Naive thymus-derived CD8-positive, alpha-beta T cell (primary cell): ENCODE results near the gene LYAR. TPM values are rescaled to one million over a fixed set of nuclear protein-coding genes. Genes with fewer than 3 reads are reported as not detected.
"Not testable (repeated sequence)": the region's sequence is repeated elsewhere in the genome, so short reads cannot be mapped to it uniquely, and the experiment has no call there.

Source experiments
- ATAC-seq, 2 donors: fragments of 150-1000 bp; cut with Tn5 transposase in 1 of 2; sonication (Bioruptor Pico), chemical (Tn5 transposase) in 1 of 2; 1 replicate in 1 of 2; 2 replicates in 1 of 2; pipeline ENCODE4 v1.10.0; 2021; ENCODE audit warnings: mild to moderate bottlenecking in 2 of 2, moderate library complexity in 2 of 2
- POLR2A ChIA-PET: fragments of 350-600 bp; sonication (Branson Sonifier 250); formaldehyde crosslinking; loops from one replicate; lab custom pipeline; 2021; ENCODE audit warnings: antibody characterized with exemption; lab: Charles Lee
- DNase-seq, 10 donors: peaks; one replicate each; pipeline versions ENCODE4 v3.0.0 to v3.0.0-alpha.2; 2020 to 2022
- H3K27ac Mint-ChIP-seq, 10 donors: one replicate each; pipeline ENCODE4 v1.8.0; 2020 to 2022; ENCODE audit warnings: mild to moderate bottlenecking in 10 of 10, mixed read lengths in 10 of 10, moderate library complexity in 4 of 10, inconsistent platforms in 1 of 10
- H3K27me3 Mint-ChIP-seq, 5 donors: one replicate each; pipeline ENCODE4 v1.8.0; 2021 to 2022; ENCODE audit warnings: mixed read lengths in 5 of 5
- H3K36me3 Mint-ChIP-seq, 3 donors: one replicate each; pipeline ENCODE4 v1.8.0; 2020 to 2022; ENCODE audit warnings: mixed read lengths in 3 of 3, mild to moderate bottlenecking in 2 of 3, inconsistent platforms in 1 of 3
- H3K4me1 Mint-ChIP-seq, 4 donors: one replicate each; pipeline ENCODE4 v1.8.0; 2021 to 2022; ENCODE audit warnings: mixed read lengths in 4 of 4
- H3K4me3 Mint-ChIP-seq, 10 donors: one replicate each; pipeline ENCODE4 v1.8.0; 2020 to 2022; ENCODE audit warnings: mild to moderate bottlenecking in 10 of 10, mixed read lengths in 10 of 10, moderate library complexity in 6 of 10, inconsistent platforms in 1 of 10
- H3K9me3 Mint-ChIP-seq, 9 donors: one replicate each; pipeline ENCODE4 v1.8.0; 2020 to 2022; ENCODE audit warnings: mixed read lengths in 9 of 9, mild to moderate bottlenecking in 3 of 9, inconsistent platforms in 1 of 9, moderate library complexity in 1 of 9
- polyA plus RNA-seq, 3 donors: library from polyadenylated mRNA; unstranded; fragments of 300-500 nt; fragmentation: Illumina TruSeq; gene quantifications; one replicate each; pipeline ENCODE4 v1.2.3, GENCODE V29; 2021
- total RNA-seq, 8 experiments: library from RNA in 2 of 8; stranded (reverse) in 2 of 8; gene quantifications; one replicate each; pipeline ENCODE4 v1.2.3 and lab custom pipeline; 2021 to 2026

LYAR gene
- total and polyA plus RNA-seq, 5 experiments from 2014 or later, result 32.2 to 65.8 (median 35.7) TPM

- Mint-ChIP-seq H3K27ac (no peak overlapping the region), H3K4me3 (no peak overlapping the region), H3K9me3 (no peaks in the 10 kb centered on the region), H3K27me3 (peaks cover 0 to 3% (median 0%) of the 10 kb centered on the region in 5 donors), H3K36me3 (no peaks in the 10 kb centered on the region), H3K4me1 (peaks cover 0 to 6% (median 1%) of the 10 kb centered on the region in 4 donors)
- POLR2A ChIA-PET, result no interaction called here
- ATAC-seq (no peak), DNase-seq (no peak)
Measured at GRCh38 chr4:4254666-4255065, 35.3 kb downstream of the LYAR start.

- POLR2A ChIA-PET, result no interaction called here
- Mint-ChIP-seq H3K27me3 (peaks cover 0 to 3% (median 0%) of the 10 kb centered on the region in 5 donors), H3K4me1 (peaks cover 0 to 8% (median 2%) of the 10 kb centered on the region in 4 donors)
Measured at GRCh38 chr4:4254199-4254598, 35.8 kb downstream of the LYAR start.

DNA sequence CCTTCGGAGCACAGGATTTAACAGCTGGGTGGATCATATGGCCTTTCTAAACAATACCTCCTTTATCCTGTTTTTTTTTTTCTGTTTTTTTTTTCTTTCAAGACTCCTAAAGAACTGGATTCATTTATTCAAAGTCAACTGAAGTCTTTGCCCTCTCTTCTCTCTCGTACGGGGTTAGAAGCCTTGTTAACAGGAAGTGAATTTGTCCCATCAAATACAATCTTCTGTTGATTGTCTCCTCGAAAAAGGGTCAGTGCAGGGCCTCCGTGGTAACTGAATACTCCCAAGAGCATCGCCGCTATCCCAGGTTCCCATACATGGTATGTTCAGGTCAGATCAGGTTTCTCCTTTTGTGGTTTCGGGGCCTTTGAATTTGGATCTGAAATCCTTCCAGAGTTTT, 40.1 kb downstream of the LYAR start:
- Mint-ChIP-seq H3K27me3 (peaks cover 0 to 3% (median 0%) of the 10 kb centered on the region in 5 donors), H3K4me3 (peak overlapping the region in 6 of 10 donors; percentile 40 to 73 (median 45)), H3K36me3 (peaks cover 0 to 11% (median 4%) of the 10 kb centered on the region in 3 donors), H3K27ac (peak overlapping the region in 4 of 10 donors; percentile 24 to 51 (median 42)), H3K4me1 (peaks cover 23 to 34% (median 33%) of the 10 kb centered on the region in 4 donors), H3K9me3 (no peaks in the 10 kb centered on the region)
- ATAC-seq (no peak), DNase-seq (no peak)
- POLR2A ChIA-PET, result interaction anchor here (0.7 to 2.7 kb wide), 2 partner anchors 40 to 86 kb away, joined by 3 to 11 read pairs; partner anchors contain the start of genes LYAR and ZBTB49

More at GRCh38 chr4:4254199-4254598, 35.8 kb downstream of the LYAR start:
- DNase-seq, result no peak
- Mint-ChIP-seq H3K4me3 (no peak overlapping the region), H3K27ac (no peak overlapping the region), H3K36me3 (no peaks in the 10 kb centered on the region), H3K9me3 (no peaks in the 10 kb centered on the region)
- ATAC-seq, result no peak

GRCh38 chr4:4249342-4249741, 40.6 kb downstream of the LYAR start:
- H3K4me1 Mint-ChIP-seq, result peaks cover 23 to 35% (median 34%) of the 10 kb centered on the region in 4 donors
- not testable (repeated sequence) for H3K27me3 Mint-ChIP-seq, H3K9me3 Mint-ChIP-seq, DNase-seq, ATAC-seq
- H3K36me3 Mint-ChIP-seq, result peaks cover 0 to 16% (median 8%) of the 10 kb centered on the region in 3 donors
- POLR2A ChIA-PET, result interaction anchor here (1.0 to 2.7 kb wide), 7 partner anchors 11 to 293 kb away, joined by 3 to 11 read pairs (median 7); partner anchors contain the start of genes LYAR, STX18 and ZBTB49
- H3K4me3 Mint-ChIP-seq, result peak overlapping the region in 8 of 10 donors; percentile 18 to 97 (median 91)
- peak overlapping the region in 7 of 10 donors; percentile 82 to 99 (median 99) for H3K27ac Mint-ChIP-seq

GRCh38 chr4:4248885-4249203, 41.1 kb downstream of the LYAR start:
- DNase-seq (no peak), ATAC-seq (no peak)
- H3K4me1 Mint-ChIP-seq, result peaks cover 24 to 36% (median 35%) of the 10 kb centered on the region in 4 donors
- POLR2A ChIA-PET, result interaction anchor here (0.6 to 2.7 kb wide), 9 partner anchors 7 to 293 kb away, joined by 3 to 11 read pairs (median 7); partner anchors contain the start of genes LYAR, STX18 and ZBTB49
- H3K27ac Mint-ChIP-seq, result peak overlapping the region; percentile 97 to 99 (median 99)
- H3K4me3 Mint-ChIP-seq, result peak overlapping the region; percentile 90 to 98 (median 96)
- H3K27me3 Mint-ChIP-seq, result no peaks in the 10 kb centered on the region
- H3K9me3 Mint-ChIP-seq, result no peaks in the 10 kb centered on the region
- peaks cover 0 to 21% (median 8%) of the 10 kb centered on the region in 3 donors for H3K36me3 Mint-ChIP-seq

DNA sequence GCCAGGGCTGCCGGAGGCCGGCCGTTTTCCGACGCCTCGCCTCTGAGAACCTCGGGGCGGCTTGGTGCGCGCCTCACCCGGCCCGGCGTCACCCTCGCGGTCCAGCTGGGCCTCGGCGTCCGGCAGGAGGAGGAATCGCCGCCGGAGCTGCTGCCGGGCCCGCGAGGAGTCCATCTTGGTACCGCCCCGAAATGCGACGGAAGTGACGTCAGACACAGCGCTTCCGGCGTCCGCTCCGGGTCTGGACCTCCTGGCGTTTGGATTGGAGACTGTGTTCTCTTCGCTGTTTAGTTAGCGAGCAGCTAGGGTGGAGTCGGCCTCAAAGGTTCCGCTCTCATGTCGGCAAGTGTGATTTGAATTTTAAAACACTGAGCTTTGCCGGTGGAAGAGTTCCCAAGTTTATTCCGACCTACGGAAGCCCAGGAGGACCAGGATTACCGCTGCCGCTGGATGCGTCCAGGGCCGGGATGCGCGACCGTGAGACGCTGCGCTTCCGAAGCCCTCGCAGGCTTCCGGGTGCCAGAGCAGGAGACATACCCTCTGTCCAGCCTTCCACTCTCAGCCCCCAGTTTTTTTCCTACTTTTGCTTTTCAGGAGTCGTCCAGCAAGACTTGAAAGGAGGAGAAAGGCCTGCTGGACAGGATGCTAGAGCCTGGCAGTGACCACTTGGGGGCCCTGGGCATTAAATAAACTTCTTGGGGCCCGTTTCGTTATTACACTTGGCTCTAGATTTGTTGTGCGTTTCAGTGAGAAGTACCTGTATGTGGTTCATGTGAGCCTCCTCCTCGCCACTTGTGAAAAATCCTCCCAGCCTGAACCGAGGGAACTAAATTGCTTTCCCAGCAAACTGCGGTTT, 41.7 kb downstream of the LYAR start, which contains the start of gene TMEM128:
Gene TMEM128, minus strand, starts transcription at position 195 of the 856 bp plus-strand sequence. Its CDS starts 21 bp downstream, at position 174.
- Mint-ChIP-seq H3K4me1 (peaks cover 29 to 41% (median 38%) of the 10 kb centered on the region in 4 donors), H3K4me3 (peak within 1 kb of the TSS; percentile 90 to 98 (median 96)), H3K9me3 (no peaks in the 10 kb centered on the region), H3K27ac (peak within 1 kb of the TSS; percentile 97 to 99 (median 99)), H3K36me3 (peaks cover 3 to 27% (median 8%) of the 10 kb centered on the region in 3 donors), H3K27me3 (no peaks in the 10 kb centered on the region)
- POLR2A ChIA-PET, result interaction anchor here (0.6 to 2.7 kb wide), 14 partner anchors 8 to 294 kb away, joined by 3 to 11 read pairs (median 6); partner anchors contain the start of genes LYAR, NSG1, STX18 and ZBTB49
- DNase-seq (peak; percentile 83 to 95 (median 92)), ATAC-seq (peak; percentile 96 to 97)

DNA sequence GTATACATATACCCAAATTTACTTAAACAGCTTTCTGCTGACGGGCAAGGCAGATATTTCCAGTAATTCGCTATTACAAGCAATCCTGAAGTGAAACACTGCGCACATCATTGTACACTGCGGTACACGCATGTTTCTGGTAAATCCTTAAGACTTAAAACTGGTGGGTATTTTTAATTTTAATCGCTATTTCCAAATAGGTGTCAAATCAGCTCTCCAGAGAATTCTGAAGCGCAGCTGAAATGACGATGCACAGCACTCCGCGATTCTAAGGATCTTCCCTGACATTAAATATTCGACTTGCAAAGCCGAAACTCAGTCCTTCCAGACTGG, 42.3 kb downstream of the LYAR start:
- H3K4me3 Mint-ChIP-seq, result peak overlapping the region; percentile 90 to 98 (median 96)
- peak; percentile 27 to 49 for ATAC-seq
- peak overlapping the region; percentile 97 to 99 (median 99) for H3K27ac Mint-ChIP-seq
- POLR2A ChIA-PET, result interaction anchor here (1.1 to 2.7 kb wide), 11 partner anchors 9 to 294 kb away, joined by 3 to 11 read pairs (median 7); partner anchors contain the start of genes LYAR, NSG1, STX18 and ZBTB49
- H3K36me3 Mint-ChIP-seq, result peaks cover 3 to 31% (median 8%) of the 10 kb centered on the region in 3 donors
- no peak for DNase-seq
- peaks cover 27 to 41% (median 36%) of the 10 kb centered on the region in 4 donors for H3K4me1 Mint-ChIP-seq
- H3K9me3 Mint-ChIP-seq, result no peaks in the 10 kb centered on the region
- no peaks in the 10 kb centered on the region for H3K27me3 Mint-ChIP-seq

- Mint-ChIP-seq H3K27me3 (no peaks in the 10 kb centered on the region), H3K27ac (peak overlapping the region in 3 of 10 donors; percentile 13 to 65 (median 54)), H3K9me3 (no peaks in the 10 kb centered on the region), H3K4me1 (peaks cover 26 to 44% (median 38%) of the 10 kb centered on the region in 4 donors), H3K36me3 (peaks cover 3 to 55% (median 12%) of the 10 kb centered on the region in 3 donors), H3K4me3 (peak overlapping the region in 1 of 10 donors; percentile 40)
- ATAC-seq (no peak), DNase-seq (no peak)
- POLR2A ChIA-PET, result no interaction called here
Measured at GRCh38 chr4:4245172-4245571, 44.8 kb downstream of the LYAR start.

- POLR2A ChIA-PET, result not testable (repeated sequence)
Measured at GRCh38 chr4:4239551-4239950, 50.4 kb downstream of the LYAR start.

GRCh38 chr4:4233610-4234009, 56.3 kb downstream of the LYAR start:
- no peaks in the 10 kb centered on the region for H3K4me1 Mint-ChIP-seq

More at GRCh38 chr4:4239551-4239950, 50.4 kb downstream of the LYAR start:
- not testable (repeated sequence) for DNase-seq, ATAC-seq, H3K9me3 Mint-ChIP-seq, H3K27me3 Mint-ChIP-seq, H3K4me3 Mint-ChIP-seq
- peaks cover 8 to 91% (median 13%) of the 10 kb centered on the region in 3 donors for H3K36me3 Mint-ChIP-seq
- H3K27ac Mint-ChIP-seq, result peak overlapping the region in 2 of 10 donors; percentile 66 to 79
- peaks cover 0 to 16% (median 12%) of the 10 kb centered on the region in 4 donors for H3K4me1 Mint-ChIP-seq

DNA sequence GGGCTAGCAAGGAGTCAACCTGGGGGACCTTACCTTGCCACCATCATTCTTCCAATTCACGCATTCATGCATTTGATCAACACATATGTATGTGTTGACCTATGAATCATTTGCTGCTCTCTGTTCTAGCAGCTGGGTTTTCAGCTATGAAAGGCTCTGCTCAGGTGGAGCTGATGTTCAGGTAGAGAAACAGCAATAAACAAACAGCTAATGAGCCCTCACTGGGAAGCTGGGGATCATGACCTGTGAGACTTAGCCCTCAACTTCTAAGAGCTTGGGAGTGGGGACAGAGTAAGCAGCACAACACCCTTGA, 61.6 kb downstream of the LYAR start:
- Mint-ChIP-seq H3K36me3 (peaks cover 2 to 8% (median 3%) of the 10 kb centered on the region in 3 donors), H3K27me3 (peaks cover 25 to 54% (median 40%) of the 10 kb centered on the region in 5 donors), H3K9me3 (peaks cover 0 to 11% (median 5%) of the 10 kb centered on the region in 9 donors), H3K4me1 (peaks cover 9 to 22% (median 9%) of the 10 kb centered on the region in 4 donors), H3K4me3 (peak overlapping the region in 6 of 10 donors; percentile 11 to 58 (median 42)), H3K27ac (no peak overlapping the region)
- DNase-seq, result no peak
- POLR2A ChIA-PET, result no interaction called here
- ATAC-seq, result no peak

More at GRCh38 chr4:4233610-4234009, 56.3 kb downstream of the LYAR start:
- ATAC-seq (no peak), DNase-seq (no peak)
- Mint-ChIP-seq H3K27me3 (peaks cover 0 to 8% (median 6%) of the 10 kb centered on the region in 5 donors), H3K4me3 (no peak overlapping the region), H3K9me3 (peaks cover 0 to 23% (median 7%) of the 10 kb centered on the region in 9 donors), H3K27ac (no peak overlapping the region), H3K36me3 (peaks cover 11 to 37% (median 12%) of the 10 kb centered on the region in 3 donors)
- POLR2A ChIA-PET, result no interaction called here
